GM12801 (cell line): ENCODE measurements around the gene EHMT1.

Source experiments
- CTCF ChIP-seq: IDR thresholded peaks from one replicate; pipeline ENCODE4 v1.5.1; 2011; ENCODE audit warnings: control low read depth; ENCODE audit not compliant: insufficient read length; ENCODE audit errors: extremely low read depth

Gene EHMT1

DNA sequence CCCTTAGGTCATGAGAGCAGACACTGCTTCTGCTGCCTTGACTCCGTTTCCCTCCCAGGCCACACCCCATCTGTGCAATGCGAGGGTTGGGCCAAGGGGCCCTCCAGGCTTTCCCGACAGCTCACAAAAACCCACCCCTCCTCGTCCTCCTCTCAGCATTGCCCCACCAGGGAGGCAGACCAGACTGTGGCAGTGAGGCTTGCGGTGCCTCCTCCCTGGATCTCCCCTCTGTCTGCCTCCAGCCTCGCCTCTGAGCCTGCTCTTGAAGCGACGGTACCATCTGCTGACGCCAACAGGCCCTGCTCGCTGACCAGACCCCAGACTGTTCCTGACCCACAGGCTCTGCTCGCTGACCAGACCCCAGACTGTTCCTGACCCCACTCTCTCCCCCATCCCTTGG, 159.5 kb downstream of the EHMT1 start:
- no peak for TF ChIP-seq CTCF

- no peak for TF ChIP-seq CTCF
Observed at GRCh38 chr9:137778914-137779313, 160.1 kb downstream of the EHMT1 start.

- no peak for TF ChIP-seq CTCF
Observed at GRCh38 chr9:137781906-137782585, 163.2 kb downstream of the EHMT1 start.

- no peak for TF ChIP-seq CTCF
Observed at GRCh38 chr9:137783521-137783920, 164.7 kb downstream of the EHMT1 start.

DNA sequence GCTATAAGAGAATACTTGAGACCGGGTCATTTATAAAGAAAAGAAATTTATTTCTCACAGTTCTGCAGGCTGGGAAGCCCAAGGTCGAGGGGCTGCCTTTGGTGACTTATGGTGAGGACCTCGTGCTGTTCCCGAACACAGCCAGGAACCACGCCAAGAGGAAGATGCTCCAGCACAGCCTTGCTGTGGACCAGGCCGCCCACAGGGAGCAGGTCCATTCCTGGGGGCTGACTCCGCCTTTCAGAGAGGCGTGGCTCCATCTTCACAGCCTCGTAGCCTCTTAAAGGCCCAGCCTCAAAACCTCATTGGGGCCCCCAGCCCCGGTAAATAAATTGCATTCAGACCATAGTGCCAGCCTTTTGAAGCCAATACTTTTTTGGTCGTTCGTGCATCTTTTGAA, 165.2 kb downstream of the EHMT1 start:
- TF ChIP-seq CTCF, result no peak

DNA sequence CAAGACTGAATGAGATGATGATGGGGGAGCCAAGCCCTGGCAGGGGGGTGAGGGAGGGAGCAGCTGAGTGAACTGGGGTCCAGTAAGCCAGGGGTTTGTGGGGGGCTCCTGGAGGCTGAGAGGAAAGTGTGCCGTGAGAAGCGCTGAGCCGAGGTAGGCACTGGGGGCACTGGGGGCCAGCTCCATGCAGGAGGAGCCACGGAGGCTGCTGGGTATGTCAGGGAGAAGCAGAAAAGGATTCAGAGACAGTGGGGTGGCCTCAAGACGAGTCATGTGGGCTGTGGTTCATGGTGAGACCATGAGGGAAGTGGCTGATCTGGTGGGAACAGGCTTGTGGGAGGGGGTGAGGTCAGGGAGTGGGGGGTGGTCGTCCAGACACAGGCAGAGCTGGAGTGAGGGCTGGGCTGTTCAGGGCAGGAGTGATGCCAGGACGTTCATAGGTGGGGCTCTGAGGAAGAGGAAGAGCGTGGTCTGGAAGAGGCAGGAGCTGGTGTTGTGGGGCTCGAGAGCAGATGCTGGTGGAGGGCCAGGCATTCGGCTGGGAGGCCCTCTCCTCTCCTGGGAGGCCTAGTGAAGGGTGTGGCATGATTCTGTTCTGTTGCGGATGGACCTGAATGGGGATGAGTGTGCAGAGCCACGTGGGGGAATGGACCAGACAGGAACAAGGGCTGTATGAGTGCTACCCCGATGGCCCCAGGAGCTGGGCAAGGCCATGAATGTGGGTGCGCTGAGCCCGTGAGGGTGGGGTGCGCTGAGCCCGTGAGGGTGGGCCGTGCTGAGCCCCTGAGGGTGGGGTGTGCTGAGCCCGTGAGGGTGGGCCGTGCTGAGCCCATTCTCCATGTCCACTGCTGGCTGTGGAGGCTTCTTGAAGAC, 166.1 kb downstream of the EHMT1 start:
- no peak for TF ChIP-seq CTCF

DNA sequence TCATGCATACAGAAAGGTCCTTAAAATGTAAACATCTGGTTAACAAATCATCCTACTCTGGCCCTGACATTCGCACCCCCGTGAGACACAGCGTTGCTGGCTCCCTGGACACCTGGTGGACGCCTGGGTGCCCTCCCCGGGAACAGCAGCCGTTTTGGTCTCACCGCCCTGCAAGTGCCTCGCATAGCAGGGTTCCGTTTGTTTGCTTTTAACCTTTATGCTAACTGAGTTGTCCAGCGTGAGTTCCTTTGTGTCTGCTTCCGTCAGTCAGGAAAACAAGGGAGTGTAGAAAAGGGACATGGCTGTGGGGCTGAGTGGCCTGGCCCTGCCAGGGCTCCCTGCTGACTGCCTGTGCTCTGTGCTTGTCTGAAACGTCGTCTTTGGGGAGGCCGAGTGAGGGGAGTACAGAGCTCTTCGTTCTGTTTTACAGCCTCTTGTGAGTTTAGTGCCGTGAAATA, 166.9 kb downstream of the EHMT1 start:
- no peak for TF ChIP-seq CTCF
